ENCODE measurements around the gene LGALS7. TPM values are rescaled to one million over a fixed set of nuclear protein-coding genes. Genes with fewer than 3 reads are reported as not detected.

Gene LGALS7
- total and polyA plus RNA-seq, 2 experiments from 2014 or later: not detected

DNA sequence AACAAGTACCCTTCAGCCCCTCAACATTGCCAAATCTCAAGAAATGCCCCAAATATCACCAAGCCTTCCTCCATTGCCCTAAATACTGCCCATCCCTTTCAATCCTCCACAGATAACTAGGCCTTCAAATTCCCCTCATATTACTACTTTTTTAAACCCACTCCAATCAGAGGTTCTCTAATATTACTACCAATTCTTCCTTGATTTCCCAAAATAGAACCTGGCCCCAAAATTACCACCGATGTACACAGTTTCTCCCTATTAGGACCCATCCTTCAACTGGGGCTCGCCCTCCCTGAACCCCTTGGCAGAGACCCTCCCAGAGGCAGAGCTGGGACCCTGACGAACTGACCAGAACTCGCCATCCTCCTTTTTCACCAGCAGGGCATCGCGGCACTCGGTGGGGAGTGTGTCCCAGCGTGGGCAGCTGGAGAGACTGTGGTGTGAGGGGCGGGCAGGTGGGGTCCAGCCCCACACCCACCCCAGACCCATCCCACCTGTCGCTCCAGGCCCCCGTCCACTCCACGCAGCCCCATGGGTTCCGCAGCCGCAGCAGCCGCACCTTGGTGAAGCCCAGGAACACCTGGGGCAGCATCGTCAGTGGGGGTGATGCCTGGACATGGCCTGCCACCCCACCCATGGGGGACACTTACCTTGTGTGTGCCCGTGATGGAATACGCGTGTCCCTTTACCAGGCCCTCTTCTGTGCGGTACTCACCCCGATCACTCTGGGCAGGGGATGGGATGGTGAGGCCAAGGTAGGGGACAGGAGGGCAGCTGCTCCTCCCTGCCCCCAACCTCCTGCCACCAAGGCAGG is 35.2 kb downstream of the LGALS7 start:
- no peak overlapping the region for H3K4me3 ChIP-seq
- no peak for TF ChIP-seq CTCF (IDR thresholded peaks at IDR 0.05; ENCODE audit: low read depth, low read length)
- H3K36me3 ChIP-seq: no peaks in the 10 kb centered on the region
- no peak overlapping the region for H3K27ac ChIP-seq
- H3K4me1 ChIP-seq (ENCODE audit: low read depth): no peaks in the 10 kb centered on the region
- no peaks in the 10 kb centered on the region for H3K9me3 ChIP-seq (ENCODE audit: low read depth)
- no peak for DNase-seq (ENCODE audit: low read depth in 1 of 2, low spot score in 1 of 2)
- H3K27me3 ChIP-seq: no peaks in the 10 kb centered on the region

DNA sequence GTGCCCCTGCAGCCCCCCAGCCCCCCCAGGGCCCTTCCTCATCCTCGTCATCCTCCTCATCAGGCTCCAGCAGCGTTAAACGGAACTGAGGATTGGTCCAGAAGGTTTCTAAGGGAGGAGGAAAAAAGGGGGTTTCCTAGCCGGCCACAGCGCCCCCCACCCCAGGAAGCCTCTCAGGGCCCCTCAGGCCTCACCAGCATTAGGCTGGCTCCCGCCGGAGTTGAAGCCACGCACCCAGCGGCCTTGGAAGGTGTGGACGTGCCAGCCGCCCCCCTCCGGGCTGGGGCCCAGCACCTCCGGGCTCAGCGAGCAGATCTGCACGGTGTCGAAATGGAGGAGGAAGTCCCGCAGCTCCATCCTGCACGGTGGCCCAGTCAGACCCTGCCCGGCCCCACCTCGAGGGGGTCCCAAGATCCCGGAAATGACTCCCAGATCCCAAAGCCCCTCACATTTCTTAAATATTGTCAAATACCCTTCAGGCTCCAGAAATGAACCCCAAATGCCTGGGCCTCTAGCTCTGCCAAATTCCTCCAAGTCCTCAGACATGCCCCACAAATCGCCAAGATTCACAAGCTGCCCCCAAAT is 35.9 kb downstream of the LGALS7 start:
- TF ChIP-seq CTCF (IDR thresholded peaks at IDR 0.05; ENCODE audit: low read depth, low read length): no peak
- Histone ChIP-seq H3K9me3 (ENCODE audit: low read depth) (no peaks in the 10 kb centered on the region), H3K27ac (no peak overlapping the region), H3K27me3 (no peaks in the 10 kb centered on the region), H3K36me3 (no peaks in the 10 kb centered on the region), H3K4me3 (no peak overlapping the region), H3K4me1 (ENCODE audit: low read depth) (no peaks in the 10 kb centered on the region)
- DNase-seq (ENCODE audit: low read depth in 1 of 2, low spot score in 1 of 2): no peak

GRCh38 chr19:38736413-38737280 is 36.7 kb downstream of the LGALS7 start:
- Histone ChIP-seq H3K4me1 (ENCODE audit: low read depth) (no peaks in the 10 kb centered on the region), H3K9me3 (ENCODE audit: low read depth) (no peaks in the 10 kb centered on the region), H3K4me3 (peak overlapping the region; percentile 38), H3K27me3 (no peaks in the 10 kb centered on the region), H3K27ac (no peak overlapping the region), H3K36me3 (no peaks in the 10 kb centered on the region)
- no peak for TF ChIP-seq CTCF (IDR thresholded peaks at IDR 0.05; ENCODE audit: low read depth, low read length)
- DNase-seq (ENCODE audit: low read depth in 1 of 2, low spot score in 1 of 2): peak; percentile 48 to 76

DNA sequence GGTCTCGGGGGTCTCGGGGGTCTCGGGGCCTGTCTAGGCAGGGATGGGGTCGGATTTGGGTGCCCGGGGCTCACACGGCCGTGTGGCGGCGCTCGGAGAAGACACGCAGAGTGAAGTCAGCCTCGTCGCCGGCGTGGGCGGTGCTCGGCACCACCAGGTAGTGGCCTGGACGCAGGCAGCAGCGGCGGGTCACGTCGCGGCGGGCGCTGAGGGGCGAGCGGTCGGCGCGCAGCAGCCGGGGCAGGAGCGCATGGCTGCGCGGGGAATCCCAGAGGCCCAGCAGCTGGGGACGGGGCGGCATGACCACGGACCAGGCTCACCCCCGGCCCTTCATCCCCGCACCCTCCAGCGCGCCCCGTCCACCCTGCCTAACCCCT is 37.3 kb downstream of the LGALS7 start:
- no peaks in the 10 kb centered on the region for H3K27me3 ChIP-seq
- no peaks in the 10 kb centered on the region for H3K4me1 ChIP-seq (ENCODE audit: low read depth)
- no peak for TF ChIP-seq CTCF (IDR thresholded peaks at IDR 0.05; ENCODE audit: low read depth, low read length)
- peak overlapping the region; percentile 38 for H3K4me3 ChIP-seq
- peaks cover 3% of the 10 kb centered on the region for H3K36me3 ChIP-seq
- DNase-seq (ENCODE audit: low read depth in 1 of 2, low spot score in 1 of 2): peak in 1 of 2 donors; percentile 75
- no peak overlapping the region for H3K27ac ChIP-seq
- H3K9me3 ChIP-seq (ENCODE audit: low read depth): no peaks in the 10 kb centered on the region

GRCh38 chr19:38735257-38735686 is 38.0 kb downstream of the LGALS7 start:
- H3K27me3 ChIP-seq: no peaks in the 10 kb centered on the region
- peak in 1 of 2 donors; percentile 46 for DNase-seq (ENCODE audit: low read depth in 1 of 2, low spot score in 1 of 2)
- no peak overlapping the region for H3K4me3 ChIP-seq
- H3K9me3 ChIP-seq (ENCODE audit: low read depth): no peaks in the 10 kb centered on the region
- no peaks in the 10 kb centered on the region for H3K4me1 ChIP-seq (ENCODE audit: low read depth)
- peaks cover 7% of the 10 kb centered on the region for H3K36me3 ChIP-seq
- peak overlapping the region; percentile 75 for H3K27ac ChIP-seq
- no peak for TF ChIP-seq CTCF (IDR thresholded peaks at IDR 0.05; ENCODE audit: low read depth, low read length)
